Osteoblast (primary cell): ENCODE data around the gene SLC26A2. TPM values are rescaled to one million over a fixed set of nuclear protein-coding genes. Genes with fewer than 3 reads are reported as not detected.

Source experiments
- DNase-seq: peaks from one replicate; pipeline ENCODE4 v3.0.0; 2011; ENCODE audit warnings: low spot score, mixed read lengths; ENCODE audit not compliant: insufficient read length; ENCODE audit errors: missing footprints
- H2AFZ ChIP-seq: 2 replicates; pipeline ENCODE4 v1.6.0; 2011; ENCODE audit warnings: mild to moderate bottlenecking, low read length
- H3K27ac ChIP-seq: 2 replicates; pipeline ENCODE4 v1.5.1; 2011; ENCODE audit warnings: mild to moderate bottlenecking, low read depth, low read length, moderate library complexity
- H3K27me3 ChIP-seq: 2 replicates; pipeline ENCODE4 v1.6.0; 2012; ENCODE audit warnings: mild to moderate bottlenecking, control low read depth, inconsistent platforms, low read length, moderate library complexity; ENCODE audit not compliant: insufficient read depth
- H3K36me3 ChIP-seq: 2 replicates; pipeline ENCODE4 v1.5.1; 2011; ENCODE audit warnings: mild to moderate bottlenecking, low read length, control low read depth, moderate library complexity; ENCODE audit not compliant: insufficient read depth
- H3K4me1 ChIP-seq: 2 replicates; pipeline ENCODE4 v1.5.1; 2011; ENCODE audit warnings: mild to moderate bottlenecking, low read length, control low read depth, moderate library complexity; ENCODE audit not compliant: insufficient read depth
- H3K4me2 ChIP-seq: 2 replicates; pipeline ENCODE4 v1.6.0; 2011; ENCODE audit warnings: mild to moderate bottlenecking, low read length; ENCODE audit not compliant: insufficient read depth
- H3K4me3 ChIP-seq: fragments of 200-600 bp; sonication (generic); 3 replicates; pipeline ENCODE4 v1.5.1; 2012; ENCODE audit warnings: mild to moderate bottlenecking, low read length, inconsistent platforms; ENCODE audit not compliant: insufficient read depth
- H3K79me2 ChIP-seq: 2 replicates; pipeline ENCODE4 v1.6.0; 2012; ENCODE audit warnings: mild to moderate bottlenecking, low read length, control low read depth, inconsistent platforms; ENCODE audit not compliant: insufficient read depth
- H3K9me3 ChIP-seq: 2 replicates; pipeline ENCODE4 v1.5.1; 2011; ENCODE audit warnings: low read depth, low read length, control low read depth
- H4K20me1 ChIP-seq: 2 replicates; pipeline ENCODE4 v1.6.0; 2012; ENCODE audit warnings: mild to moderate bottlenecking, low read length, control low read depth; ENCODE audit not compliant: insufficient read depth
- total RNA-seq: library from RNA; depleted of rRNA; stranded (reverse); fragments of >200 nt; gene quantifications from 2 replicates; pipeline ENCODE4 v1.2.3, GENCODE V29; 2012
- TF ChIP-seq, protein P1 (sequence below): IDR thresholded peaks from 2 replicates; pipeline ENCODE4 v1.5.1; 2011; ENCODE audit warnings: mild to moderate bottlenecking, low read depth, low read length, moderate library complexity; ENCODE audit errors: extremely low read depth

SLC26A2 gene
- total RNA-seq, 1 donor, result 22.1 TPM

GRCh38 chr5:149930043-149930748 is 30.4 kb upstream of the SLC26A2 start:
- peak overlapping the region; percentile 46 for H3K4me2 ChIP-seq
- H3K36me3 ChIP-seq, result no peaks in the 10 kb centered on the region
- H3K27ac ChIP-seq, result no peak overlapping the region
- no peaks in the 10 kb centered on the region for H3K9me3 ChIP-seq
- H4K20me1 ChIP-seq, result no peaks in the 10 kb centered on the region
- H2AFZ ChIP-seq, result no peak overlapping the region
- H3K4me1 ChIP-seq, result no peaks in the 10 kb centered on the region
- DNase-seq, result no peak
- TF ChIP-seq, protein P1, sequence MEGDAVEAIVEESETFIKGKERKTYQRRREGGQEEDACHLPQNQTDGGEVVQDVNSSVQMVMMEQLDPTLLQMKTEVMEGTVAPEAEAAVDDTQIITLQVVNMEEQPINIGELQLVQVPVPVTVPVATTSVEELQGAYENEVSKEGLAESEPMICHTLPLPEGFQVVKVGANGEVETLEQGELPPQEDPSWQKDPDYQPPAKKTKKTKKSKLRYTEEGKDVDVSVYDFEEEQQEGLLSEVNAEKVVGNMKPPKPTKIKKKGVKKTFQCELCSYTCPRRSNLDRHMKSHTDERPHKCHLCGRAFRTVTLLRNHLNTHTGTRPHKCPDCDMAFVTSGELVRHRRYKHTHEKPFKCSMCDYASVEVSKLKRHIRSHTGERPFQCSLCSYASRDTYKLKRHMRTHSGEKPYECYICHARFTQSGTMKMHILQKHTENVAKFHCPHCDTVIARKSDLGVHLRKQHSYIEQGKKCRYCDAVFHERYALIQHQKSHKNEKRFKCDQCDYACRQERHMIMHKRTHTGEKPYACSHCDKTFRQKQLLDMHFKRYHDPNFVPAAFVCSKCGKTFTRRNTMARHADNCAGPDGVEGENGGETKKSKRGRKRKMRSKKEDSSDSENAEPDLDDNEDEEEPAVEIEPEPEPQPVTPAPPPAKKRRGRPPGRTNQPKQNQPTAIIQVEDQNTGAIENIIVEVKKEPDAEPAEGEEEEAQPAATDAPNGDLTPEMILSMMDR, result no peak
- H3K27me3 ChIP-seq, result no peaks in the 10 kb centered on the region
- H3K79me2 ChIP-seq, result no peaks in the 10 kb centered on the region
- H3K4me3 ChIP-seq, result no peak overlapping the region

DNA sequence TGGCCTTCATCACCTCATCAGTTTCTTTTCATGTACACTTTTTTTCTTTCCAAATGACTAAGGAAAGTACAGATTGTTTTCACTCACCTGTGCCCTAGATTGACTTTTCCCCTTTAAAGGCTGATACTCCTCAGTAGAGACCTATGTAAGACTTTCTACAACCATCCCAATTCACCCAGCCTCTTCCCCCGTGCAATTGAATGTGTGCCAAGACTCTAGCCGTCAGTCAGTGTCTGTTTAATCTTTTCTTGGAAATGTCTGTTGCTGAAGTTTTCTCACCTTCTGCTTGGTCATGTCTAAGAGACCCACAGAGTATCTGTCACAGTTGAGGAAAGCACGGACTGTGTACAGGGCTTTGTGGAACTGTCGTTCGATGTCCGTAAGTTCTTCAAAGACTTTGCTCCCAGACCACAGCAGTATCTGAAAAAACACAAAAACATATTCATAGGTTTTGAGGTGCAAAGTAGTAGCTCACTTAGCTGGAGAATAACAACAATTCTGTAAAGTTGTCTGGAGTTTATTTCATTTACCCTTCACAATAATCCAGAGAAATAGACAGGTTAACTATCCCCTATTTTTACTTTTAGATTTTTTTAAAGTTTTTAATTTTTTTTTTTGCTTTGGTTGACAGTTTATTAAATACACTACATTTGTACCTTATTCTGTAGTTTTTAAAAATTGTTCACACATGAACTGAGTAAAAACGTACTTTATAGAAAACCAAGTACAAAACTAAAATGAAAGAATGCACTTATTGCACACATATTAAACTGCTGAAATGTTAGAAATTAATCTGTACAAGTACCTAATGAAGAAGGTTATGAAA is 29.6 kb upstream of the SLC26A2 start:
- Histone ChIP-seq H3K27me3 (no peaks in the 10 kb centered on the region), H3K4me3 (no peak overlapping the region), H3K4me1 (no peaks in the 10 kb centered on the region), H3K9me3 (no peaks in the 10 kb centered on the region), H3K36me3 (no peaks in the 10 kb centered on the region), H3K4me2 (peak overlapping the region; percentile 46), H4K20me1 (no peaks in the 10 kb centered on the region), H3K27ac (no peak overlapping the region), H2AFZ (no peak overlapping the region), H3K79me2 (no peaks in the 10 kb centered on the region)
- DNase-seq, result no peak
- TF ChIP-seq, protein P1, result no peak

DNA sequence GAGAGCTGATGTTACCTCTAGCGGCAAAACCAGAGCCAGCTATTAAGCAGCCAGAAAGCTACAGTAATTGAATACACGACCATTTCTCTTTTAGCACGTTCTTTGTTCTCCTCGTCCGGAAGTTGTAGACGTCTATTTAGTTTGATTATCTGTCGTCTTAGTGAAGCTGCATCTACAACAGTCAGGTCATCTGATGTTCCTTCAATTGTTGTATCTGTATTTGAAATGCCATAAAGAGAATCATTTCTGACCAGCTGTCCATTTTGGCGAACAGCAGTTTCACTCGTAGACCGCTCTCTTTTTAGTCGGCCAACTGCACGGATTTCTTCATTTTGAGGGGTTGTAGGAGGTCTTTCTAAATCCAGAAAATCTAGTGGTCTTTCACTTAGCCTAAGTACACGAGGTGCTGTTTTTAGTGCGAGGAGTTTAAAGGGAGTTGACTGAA is 28.5 kb upstream of the SLC26A2 start:
- Histone ChIP-seq H3K27ac (no peak overlapping the region), H3K4me3 (peak overlapping the region; percentile 57), H3K79me2 (no peaks in the 10 kb centered on the region), H3K36me3 (no peaks in the 10 kb centered on the region), H3K9me3 (no peaks in the 10 kb centered on the region), H2AFZ (no peak overlapping the region), H3K27me3 (no peaks in the 10 kb centered on the region), H4K20me1 (no peaks in the 10 kb centered on the region), H3K4me1 (peaks cover 3% of the 10 kb centered on the region), H3K4me2 (peak overlapping the region; percentile 56)
- TF ChIP-seq, protein P1, result no peak
- no peak for DNase-seq
